ENCODE results near the gene AMZ2. TPM values are rescaled to one million over a fixed set of nuclear protein-coding genes. Genes with fewer than 3 reads are reported as not detected.
A peak's percentile ranks its signal among the peaks of the same experiment; 100 is the strongest.
"Not testable (repeated sequence)": the region's sequence is repeated elsewhere in the genome, so short reads cannot be mapped to it uniquely, and the experiment has no call there.

AMZ2 gene
- polyA plus RNA-seq, 4 donors: 29.1 to 50.8 (median 33.9) TPM

- H3K27ac ChIP-seq (ENCODE audit: low read depth in 1 of 3, low read length in 2 of 3): peak overlapping the region in 1 of 3 donors; percentile 83
- H3K36me3 ChIP-seq (ENCODE audit: control insufficient read depth in 3 of 3, insufficient read depth in 2 of 3, low read depth in 1 of 3, low read length in 3 of 3): peaks cover 0 to 3% (median 0%) of the 10 kb centered on the region in 3 donors
- whole genome bisulfite sequencing, 3 donors: 1 to 2% (median 1%) methylated on average over 20 to 22 of the region's 22 CpGs
- peaks cover 0 to 11% (median 3%) of the 10 kb centered on the region in 3 donors for H3K4me1 ChIP-seq (ENCODE audit: control insufficient read depth in 3 of 3, insufficient read depth in 2 of 3, low read depth in 1 of 3, low read length in 2 of 3)
- peak overlapping the region; percentile 70 to 78 (median 71) for H3K4me3 ChIP-seq (ENCODE audit: low read depth in 1 of 3, low read length in 3 of 3)
- FAIRE-seq (no peak), DNase-seq (peak in 1 of 2 donors; percentile 35)
- peaks cover 2 to 32% (median 3%) of the 10 kb centered on the region in 3 donors for H3K27me3 ChIP-seq (ENCODE audit: control insufficient read depth in 3 of 3, insufficient read depth in 3 of 3, low read length in 3 of 3)
- H3K9me3 ChIP-seq (ENCODE audit: control insufficient read depth in 2 of 2, insufficient read depth in 1 of 2, low read depth in 1 of 2, low read length in 1 of 2): no peaks in the 10 kb centered on the region
These were observed 43.1 kb upstream of the AMZ2 start for GRCh38 chr17:68204736-68205135.

GRCh38 chr17:68205251-68205807 lies 42.5 kb upstream of the AMZ2 start:
- H3K4me3 ChIP-seq (ENCODE audit: low read depth in 1 of 3, low read length in 3 of 3): peak overlapping the region; percentile 70 to 78 (median 71)
- FAIRE-seq (no peak), DNase-seq (peak; percentile 86 to 94)
- H3K36me3 ChIP-seq (ENCODE audit: control insufficient read depth in 3 of 3, insufficient read depth in 2 of 3, low read depth in 1 of 3, low read length in 3 of 3): peaks cover 0 to 3% (median 0%) of the 10 kb centered on the region in 3 donors
- peak overlapping the region; percentile 40 to 83 (median 65) for H3K27ac ChIP-seq (ENCODE audit: low read depth in 1 of 3, low read length in 2 of 3)
- WGBS, 3 donors: 1% methylated on average over 43 to 71 of the region's 71 CpGs
- H3K9me3 ChIP-seq (ENCODE audit: control insufficient read depth in 2 of 2, insufficient read depth in 1 of 2, low read depth in 1 of 2, low read length in 1 of 2): no peaks in the 10 kb centered on the region
- H3K27me3 ChIP-seq (ENCODE audit: control insufficient read depth in 3 of 3, insufficient read depth in 3 of 3, low read length in 3 of 3): peaks cover 0 to 26% (median 0%) of the 10 kb centered on the region in 3 donors
- H3K4me1 ChIP-seq (ENCODE audit: control insufficient read depth in 3 of 3, insufficient read depth in 2 of 3, low read depth in 1 of 3, low read length in 2 of 3): peaks cover 0 to 9% (median 3%) of the 10 kb centered on the region in 3 donors

GRCh38 chr17:68205808-68206720 lies 41.8 kb upstream of the AMZ2 start:
- Histone ChIP-seq H3K4me3 (ENCODE audit: low read depth in 1 of 3, low read length in 3 of 3) (peak overlapping the region; percentile 70 to 78 (median 71)), H3K36me3 (ENCODE audit: control insufficient read depth in 3 of 3, insufficient read depth in 2 of 3, low read depth in 1 of 3, low read length in 3 of 3) (peaks cover 0 to 3% (median 0%) of the 10 kb centered on the region in 3 donors), H3K4me1 (ENCODE audit: control insufficient read depth in 3 of 3, insufficient read depth in 2 of 3, low read depth in 1 of 3, low read length in 2 of 3) (peaks cover 0 to 5% (median 3%) of the 10 kb centered on the region in 3 donors), H3K9me3 (ENCODE audit: control insufficient read depth in 2 of 2, insufficient read depth in 1 of 2, low read depth in 1 of 2, low read length in 1 of 2) (no peaks in the 10 kb centered on the region), H3K27ac (ENCODE audit: low read depth in 1 of 3, low read length in 2 of 3) (peak overlapping the region in 2 of 3 donors; percentile 65 to 83), H3K27me3 (ENCODE audit: control insufficient read depth in 3 of 3, insufficient read depth in 3 of 3, low read length in 3 of 3) (peaks cover 0 to 19% (median 0%) of the 10 kb centered on the region in 3 donors)
- whole genome bisulfite sequencing, 3 donors: 2% methylated on average over 42 to 49 of the region's 50 CpGs
- DNase-seq (peak in 1 of 2 donors; percentile 47), FAIRE-seq (no peak)

- Histone ChIP-seq H3K27ac (ENCODE audit: low read depth in 1 of 3, low read length in 2 of 3) (peak overlapping the region in 1 of 3 donors; percentile 4), H3K27me3 (ENCODE audit: control insufficient read depth in 3 of 3, insufficient read depth in 3 of 3, low read length in 3 of 3) (peaks cover 0 to 8% (median 0%) of the 10 kb centered on the region in 3 donors), H3K4me1 (ENCODE audit: control insufficient read depth in 3 of 3, insufficient read depth in 2 of 3, low read depth in 1 of 3, low read length in 2 of 3) (peaks cover 0 to 5% (median 3%) of the 10 kb centered on the region in 3 donors), H3K4me3 (ENCODE audit: low read depth in 1 of 3, low read length in 3 of 3) (no peak overlapping the region), H3K36me3 (ENCODE audit: control insufficient read depth in 3 of 3, insufficient read depth in 2 of 3, low read depth in 1 of 3, low read length in 3 of 3) (peaks cover 0 to 3% (median 0%) of the 10 kb centered on the region in 3 donors), H3K9me3 (ENCODE audit: control insufficient read depth in 2 of 2, insufficient read depth in 1 of 2, low read depth in 1 of 2, low read length in 1 of 2) (no peaks in the 10 kb centered on the region)
- DNase-seq (no peak), FAIRE-seq (no peak)
- WGBS, 3 donors: 94 to 95% (median 94%) methylated on average over 25 to 37 of the region's 37 CpGs
These were observed 40.1 kb upstream of the AMZ2 start for GRCh38 chr17:68207651-68208253.

GRCh38 chr17:68208651-68209050 lies 39.2 kb upstream of the AMZ2 start:
- 94 to 95% (median 95%) methylated on average over 19 of the region's 19 CpGs for WGBS, 3 donors
- not testable (repeated sequence) for H3K27ac ChIP-seq (ENCODE audit: low read depth in 1 of 3, low read length in 2 of 3); H3K27me3 ChIP-seq (ENCODE audit: control insufficient read depth in 3 of 3, insufficient read depth in 3 of 3, low read length in 3 of 3); FAIRE-seq; DNase-seq; H3K9me3 ChIP-seq (ENCODE audit: control insufficient read depth in 2 of 2, insufficient read depth in 1 of 2, low read depth in 1 of 2, low read length in 1 of 2); H3K4me3 ChIP-seq (ENCODE audit: low read depth in 1 of 3, low read length in 3 of 3); H3K4me1 ChIP-seq (ENCODE audit: control insufficient read depth in 3 of 3, insufficient read depth in 2 of 3, low read depth in 1 of 3, low read length in 2 of 3); H3K36me3 ChIP-seq (ENCODE audit: control insufficient read depth in 3 of 3, insufficient read depth in 2 of 3, low read depth in 1 of 3, low read length in 3 of 3)

GRCh38 chr17:68209191-68209900 lies 38.5 kb upstream of the AMZ2 start:
- not testable (repeated sequence) for DNase-seq; H3K27me3 ChIP-seq (ENCODE audit: control insufficient read depth in 3 of 3, insufficient read depth in 3 of 3, low read length in 3 of 3); H3K4me1 ChIP-seq (ENCODE audit: control insufficient read depth in 3 of 3, insufficient read depth in 2 of 3, low read depth in 1 of 3, low read length in 2 of 3); FAIRE-seq; H3K27ac ChIP-seq (ENCODE audit: low read depth in 1 of 3, low read length in 2 of 3); H3K4me3 ChIP-seq (ENCODE audit: low read depth in 1 of 3, low read length in 3 of 3); H3K9me3 ChIP-seq (ENCODE audit: control insufficient read depth in 2 of 2, insufficient read depth in 1 of 2, low read depth in 1 of 2, low read length in 1 of 2); H3K36me3 ChIP-seq (ENCODE audit: control insufficient read depth in 3 of 3, insufficient read depth in 2 of 3, low read depth in 1 of 3, low read length in 3 of 3)
- 94 to 96% (median 94%) methylated on average over 13 of the region's 13 CpGs for WGBS, 3 donors

- no peak for DNase-seq
- no peaks in the 10 kb centered on the region for H3K4me1 ChIP-seq (ENCODE audit: control insufficient read depth in 3 of 3, insufficient read depth in 2 of 3, low read depth in 1 of 3, low read length in 2 of 3)
- H3K9me3 ChIP-seq (ENCODE audit: control insufficient read depth in 2 of 2, insufficient read depth in 1 of 2, low read depth in 1 of 2, low read length in 1 of 2): no peaks in the 10 kb centered on the region
- FAIRE-seq: no peak
- WGBS, 3 donors: 92 to 95% (median 93%) methylated on average over 10 of the region's 10 CpGs
- peaks cover 0 to 3% (median 0%) of the 10 kb centered on the region in 3 donors for H3K27me3 ChIP-seq (ENCODE audit: control insufficient read depth in 3 of 3, insufficient read depth in 3 of 3, low read length in 3 of 3)
- H3K4me3 ChIP-seq (ENCODE audit: low read depth in 1 of 3, low read length in 3 of 3): no peak overlapping the region
- no peak overlapping the region for H3K27ac ChIP-seq (ENCODE audit: low read depth in 1 of 3, low read length in 2 of 3)
- peaks cover 0 to 3% (median 0%) of the 10 kb centered on the region in 3 donors for H3K36me3 ChIP-seq (ENCODE audit: control insufficient read depth in 3 of 3, insufficient read depth in 2 of 3, low read depth in 1 of 3, low read length in 3 of 3)
These were observed 37.1 kb upstream of the AMZ2 start for GRCh38 chr17:68210570-68211315.

Data from small intestine (tissue), 7 donors.